ENCODE results near the gene TNFRSF8.

GRCh38 chr1:12132078-12132477 lies 69.0 kb downstream of the TNFRSF8 start:
- no peak for TF ChIP-seq CTCF (IDR thresholded peaks at IDR 0.05)
- TF ChIP-seq POLR2A (IDR thresholded peaks at IDR 0.05): no peak
- no peak for TF ChIP-seq EP300 (IDR thresholded peaks at IDR 0.05)
- no peak for TF ChIP-seq POLR2AphosphoS5 (IDR thresholded peaks at IDR 0.05)
